Measurements from ENCODE around the gene TEAD4.

The TEAD4 gene

GRCh38 chr12:2949411-2949810 is 9.8 kb upstream of the TEAD4 start:
- H3K27me3 Mint-ChIP-seq: peaks cover 3% of the 10 kb centered on the region
- no peak overlapping the region for H3K4me3 Mint-ChIP-seq
- no peaks in the 10 kb centered on the region for H3K4me1 Mint-ChIP-seq (ENCODE audit: low read depth)
- H3K27ac Mint-ChIP-seq: no peak overlapping the region
- H3K36me3 Mint-ChIP-seq (ENCODE audit: low read depth): no peaks in the 10 kb centered on the region
- H3K9me3 Mint-ChIP-seq: no peaks in the 10 kb centered on the region

DNA sequence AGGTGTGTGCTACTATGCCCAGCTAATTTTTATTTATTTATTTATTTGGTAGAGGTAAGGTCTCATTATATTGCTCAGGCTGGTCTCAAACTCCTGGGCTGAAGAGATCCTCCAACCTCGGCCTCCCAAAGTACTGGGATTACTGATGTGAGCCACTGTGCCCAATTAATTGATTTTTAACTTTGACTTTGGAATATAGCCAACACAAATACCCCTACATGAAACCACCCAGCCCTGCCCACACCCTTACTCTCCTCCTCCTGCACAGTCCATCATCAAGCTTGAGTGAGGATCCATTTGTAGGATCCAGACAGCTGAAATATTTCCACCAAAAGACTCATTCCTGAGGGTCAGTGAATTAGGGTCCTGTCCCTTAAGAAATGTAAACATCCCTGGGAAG is 3.3 kb upstream of the TEAD4 start:
- no peak overlapping the region for H3K4me3 Mint-ChIP-seq
- no peaks in the 10 kb centered on the region for H3K36me3 Mint-ChIP-seq (ENCODE audit: low read depth)
- peaks cover 19% of the 10 kb centered on the region for H3K4me1 Mint-ChIP-seq (ENCODE audit: low read depth)
- no peak overlapping the region for H3K27ac Mint-ChIP-seq
- peaks cover 35% of the 10 kb centered on the region for H3K27me3 Mint-ChIP-seq
- no peaks in the 10 kb centered on the region for H3K9me3 Mint-ChIP-seq

- Mint-ChIP-seq H3K27me3 (peaks cover 51% of the 10 kb centered on the region), H3K36me3 (ENCODE audit: low read depth) (no peaks in the 10 kb centered on the region), H3K27ac (no peak overlapping the region), H3K4me3 (peak overlapping the region; percentile 77), H3K4me1 (ENCODE audit: low read depth) (peaks cover 21% of the 10 kb centered on the region), H3K9me3 (no peaks in the 10 kb centered on the region)
These were observed 1.3 kb upstream of the TEAD4 start for GRCh38 chr12:2957816-2958431.

DNA sequence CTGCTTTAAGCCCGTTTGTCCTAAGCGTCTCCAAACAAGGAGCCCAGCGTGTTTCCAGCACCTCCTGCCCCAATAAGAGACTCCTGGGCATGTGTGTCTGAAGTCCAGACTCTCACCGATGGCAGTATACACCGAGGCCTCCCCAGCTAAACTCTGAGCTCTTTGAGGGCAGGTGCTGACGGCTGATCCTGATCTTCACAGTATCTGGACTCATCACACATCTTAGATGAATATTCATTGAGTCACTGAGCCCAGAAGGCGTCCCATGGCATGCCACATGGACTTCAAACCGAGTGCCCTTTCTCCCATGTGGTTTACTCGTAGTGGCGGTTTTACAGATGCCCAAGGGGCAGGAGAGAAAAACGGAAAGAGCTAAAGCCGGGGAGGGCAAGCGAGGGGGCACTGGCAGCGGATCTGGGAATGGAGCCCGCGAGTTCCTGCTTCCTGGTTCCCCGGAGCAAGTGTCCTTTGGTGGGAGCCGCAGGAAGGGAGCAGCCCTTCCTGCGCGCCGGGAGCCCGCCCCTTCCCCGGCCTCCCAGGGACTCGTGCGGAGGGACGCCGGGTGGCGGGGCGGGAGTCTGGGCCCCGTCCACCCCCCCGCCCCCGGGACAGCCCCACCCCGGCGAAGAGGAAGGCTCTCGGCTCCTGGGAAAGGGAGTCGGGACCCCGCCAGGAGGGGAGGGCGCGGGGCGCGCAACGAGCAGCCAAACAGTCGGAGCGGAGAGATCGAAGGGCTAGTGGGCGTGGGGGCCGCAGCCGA is 585 bp upstream of the TEAD4 start:
- Mint-ChIP-seq H3K27ac (no peak overlapping the region), H3K4me3 (peak overlapping the region; percentile 77), H3K4me1 (ENCODE audit: low read depth) (peaks cover 21% of the 10 kb centered on the region), H3K9me3 (no peaks in the 10 kb centered on the region), H3K27me3 (peaks cover 51% of the 10 kb centered on the region), H3K36me3 (ENCODE audit: low read depth) (no peaks in the 10 kb centered on the region)

GRCh38 chr12:2959505-2960389 is 550 bp downstream of the TEAD4 start:
- H3K9me3 Mint-ChIP-seq: no peaks in the 10 kb centered on the region
- H3K4me3 Mint-ChIP-seq: peak overlapping the region; percentile 64
- H3K27ac Mint-ChIP-seq: no peak overlapping the region
- peaks cover 55% of the 10 kb centered on the region for H3K27me3 Mint-ChIP-seq
- H3K4me1 Mint-ChIP-seq (ENCODE audit: low read depth): peaks cover 21% of the 10 kb centered on the region
- no peaks in the 10 kb centered on the region for H3K36me3 Mint-ChIP-seq (ENCODE audit: low read depth)

GRCh38 chr12:2960390-2960956 is 1.3 kb downstream of the TEAD4 start:
- H3K4me3 Mint-ChIP-seq: peak overlapping the region; percentile 64
- H3K4me1 Mint-ChIP-seq (ENCODE audit: low read depth): peaks cover 21% of the 10 kb centered on the region
- H3K9me3 Mint-ChIP-seq: no peaks in the 10 kb centered on the region
- no peak overlapping the region for H3K27ac Mint-ChIP-seq
- H3K36me3 Mint-ChIP-seq (ENCODE audit: low read depth): no peaks in the 10 kb centered on the region
- peaks cover 55% of the 10 kb centered on the region for H3K27me3 Mint-ChIP-seq

DNA sequence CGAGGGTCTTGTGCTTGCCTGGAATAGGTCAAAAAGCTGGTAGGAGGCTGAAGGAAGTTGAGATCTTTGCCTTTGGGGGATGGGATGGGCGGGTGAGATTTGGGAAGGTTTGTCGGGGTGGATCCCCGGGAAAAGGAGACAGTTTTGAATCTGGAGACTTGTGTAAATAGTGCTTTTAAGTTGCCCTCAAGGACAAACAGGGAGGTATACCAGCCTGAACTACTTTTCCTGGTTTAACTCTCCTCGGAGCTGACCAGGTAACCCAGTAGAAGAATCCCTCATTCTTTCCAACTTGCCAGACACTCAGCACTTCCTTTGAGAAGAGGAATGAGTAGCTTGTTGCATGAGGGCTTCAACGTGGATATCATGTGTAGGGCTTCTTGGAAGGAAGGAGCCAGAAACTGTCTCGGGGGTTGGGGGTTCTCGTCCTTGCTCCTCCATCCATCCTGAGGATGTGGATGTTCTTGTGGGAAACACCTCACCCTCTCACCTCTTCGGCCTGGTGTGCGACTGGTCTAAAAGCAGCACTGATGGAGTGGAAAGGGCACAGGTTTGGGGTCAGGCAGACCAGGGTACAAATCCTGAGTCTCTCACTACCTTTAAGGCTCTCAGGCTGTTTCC is 1.9 kb downstream of the TEAD4 start:
- Mint-ChIP-seq H3K4me1 (ENCODE audit: low read depth) (peaks cover 21% of the 10 kb centered on the region), H3K27ac (no peak overlapping the region), H3K4me3 (peak overlapping the region; percentile 64), H3K36me3 (ENCODE audit: low read depth) (no peaks in the 10 kb centered on the region), H3K27me3 (peaks cover 56% of the 10 kb centered on the region), H3K9me3 (no peaks in the 10 kb centered on the region)

GRCh38 chr12:2961705-2962104 is 2.5 kb downstream of the TEAD4 start:
- Mint-ChIP-seq H3K36me3 (ENCODE audit: low read depth) (no peaks in the 10 kb centered on the region), H3K27me3 (peaks cover 52% of the 10 kb centered on the region), H3K4me3 (no peak overlapping the region), H3K4me1 (ENCODE audit: low read depth) (peaks cover 21% of the 10 kb centered on the region), H3K9me3 (no peaks in the 10 kb centered on the region), H3K27ac (no peak overlapping the region)

- no peak overlapping the region for H3K27ac Mint-ChIP-seq
- peaks cover 17% of the 10 kb centered on the region for H3K4me1 Mint-ChIP-seq (ENCODE audit: low read depth)
- H3K36me3 Mint-ChIP-seq (ENCODE audit: low read depth): no peaks in the 10 kb centered on the region
- H3K9me3 Mint-ChIP-seq: no peaks in the 10 kb centered on the region
- peaks cover 40% of the 10 kb centered on the region for H3K27me3 Mint-ChIP-seq
- no peak overlapping the region for H3K4me3 Mint-ChIP-seq
These were observed 4.1 kb downstream of the TEAD4 start for GRCh38 chr12:2963154-2963759.

DNA sequence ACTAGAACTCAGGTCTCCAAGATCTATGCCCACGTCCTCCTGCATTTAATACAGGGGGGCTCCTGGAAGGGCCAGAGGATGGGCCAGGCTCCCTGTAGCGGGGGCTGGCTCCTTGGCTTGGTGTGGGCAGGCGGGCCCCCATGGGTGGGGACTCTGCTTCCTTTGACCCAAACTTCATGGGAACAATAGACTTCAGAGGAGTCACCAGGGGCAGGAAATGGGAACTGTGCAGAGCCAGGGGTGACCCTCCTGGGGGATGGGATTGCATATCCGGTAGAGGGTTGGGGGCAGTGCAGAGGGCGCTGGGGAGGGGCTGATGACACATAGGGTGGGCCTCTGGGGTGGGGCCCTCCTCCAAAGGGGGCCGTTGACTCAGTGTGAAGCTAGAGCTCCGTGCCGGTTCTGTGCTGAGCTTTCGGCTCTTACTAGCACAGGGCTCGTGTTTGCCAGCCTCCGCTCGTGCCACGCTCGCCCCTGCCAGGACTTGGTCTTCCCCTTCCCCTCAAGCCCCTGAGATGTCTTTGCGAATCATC is 4.6 kb downstream of the TEAD4 start:
- H3K27me3 Mint-ChIP-seq: peaks cover 35% of the 10 kb centered on the region
- H3K4me1 Mint-ChIP-seq (ENCODE audit: low read depth): peaks cover 12% of the 10 kb centered on the region
- no peak overlapping the region for H3K4me3 Mint-ChIP-seq
- no peak overlapping the region for H3K27ac Mint-ChIP-seq
- H3K9me3 Mint-ChIP-seq: no peaks in the 10 kb centered on the region
- H3K36me3 Mint-ChIP-seq (ENCODE audit: low read depth): no peaks in the 10 kb centered on the region

DNA sequence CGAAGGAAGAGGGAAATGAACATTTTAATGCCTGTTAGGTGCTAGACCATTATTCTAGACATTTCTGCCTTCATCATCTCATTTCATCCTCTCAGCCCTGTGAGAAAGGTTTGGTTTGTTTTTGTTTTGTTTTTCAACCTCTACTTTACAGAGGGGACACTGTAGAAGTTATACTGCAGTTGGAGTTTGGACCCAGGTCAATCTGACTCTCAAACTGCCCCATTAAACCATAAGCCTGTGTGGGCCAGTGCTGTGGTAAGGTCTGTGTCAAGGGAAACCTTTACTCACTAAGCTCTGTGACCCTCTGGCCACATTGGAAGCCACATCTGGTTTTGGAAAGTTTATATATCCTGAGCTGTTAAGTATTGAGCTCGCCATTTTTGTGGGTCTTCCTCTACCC is 8.5 kb downstream of the TEAD4 start:
- Mint-ChIP-seq H3K9me3 (no peaks in the 10 kb centered on the region), H3K4me1 (ENCODE audit: low read depth) (no peaks in the 10 kb centered on the region), H3K36me3 (ENCODE audit: low read depth) (no peaks in the 10 kb centered on the region), H3K27me3 (peaks cover 11% of the 10 kb centered on the region), H3K27ac (no peak overlapping the region), H3K4me3 (no peak overlapping the region)

DNA sequence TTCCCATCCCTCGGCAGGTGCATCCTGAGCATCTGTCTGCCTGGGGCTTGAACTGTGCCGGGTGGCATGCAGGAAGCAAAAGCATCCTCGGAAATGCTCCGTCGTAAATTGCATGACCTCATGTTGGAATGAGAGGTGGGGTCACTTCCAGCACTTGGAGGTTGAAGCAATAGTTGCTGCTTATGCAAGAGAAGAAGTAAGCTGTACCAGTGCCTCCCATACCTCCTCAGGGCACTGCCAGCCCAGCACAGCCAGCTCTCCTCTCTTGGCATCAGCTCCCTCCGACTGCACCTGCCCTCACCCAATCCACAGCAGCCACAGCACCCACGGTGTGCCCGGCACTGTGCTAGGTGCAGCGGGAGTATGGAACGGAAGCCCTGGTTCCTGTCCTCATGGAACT is 11.5 kb downstream of the TEAD4 start:
- Mint-ChIP-seq H3K27me3 (peaks cover 13% of the 10 kb centered on the region), H3K36me3 (ENCODE audit: low read depth) (no peaks in the 10 kb centered on the region), H3K9me3 (no peaks in the 10 kb centered on the region)

GRCh38 chr12:2973566-2973965 is 14.4 kb downstream of the TEAD4 start:
- H3K9me3 Mint-ChIP-seq: no peaks in the 10 kb centered on the region
- H3K36me3 Mint-ChIP-seq (ENCODE audit: low read depth): no peaks in the 10 kb centered on the region
- no peaks in the 10 kb centered on the region for H3K4me1 Mint-ChIP-seq (ENCODE audit: low read depth)
- H3K4me3 Mint-ChIP-seq: no peak overlapping the region
- H3K27me3 Mint-ChIP-seq: peaks cover 8% of the 10 kb centered on the region
- H3K27ac Mint-ChIP-seq: no peak overlapping the region

More for the DNA sequence above, 11.5 kb downstream of the TEAD4 start:
- Mint-ChIP-seq H3K4me3 (no peak overlapping the region), H3K4me1 (ENCODE audit: low read depth) (no peaks in the 10 kb centered on the region), H3K27ac (no peak overlapping the region)

DNA sequence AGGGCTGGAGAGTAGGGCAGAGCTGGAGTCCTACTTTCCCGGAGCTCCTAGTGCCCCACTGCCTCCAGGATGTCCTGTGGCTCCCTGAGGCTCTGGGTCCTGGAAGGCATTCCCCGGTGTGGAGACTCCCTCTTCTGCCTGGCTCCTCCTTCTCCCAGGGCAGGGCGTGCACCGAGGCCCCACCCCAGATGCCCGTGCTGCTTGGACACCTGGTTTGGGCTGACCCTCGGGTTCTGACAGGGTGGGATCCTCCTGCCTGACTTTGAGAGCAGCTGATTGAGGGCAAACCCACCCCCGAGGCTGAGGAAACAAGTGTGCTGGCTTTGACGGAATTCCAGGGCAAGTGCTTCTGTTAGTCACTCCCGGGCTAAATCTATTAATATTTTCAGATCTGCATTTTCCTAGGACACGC is 15.4 kb downstream of the TEAD4 start:
- Mint-ChIP-seq H3K4me3 (no peak overlapping the region), H3K4me1 (ENCODE audit: low read depth) (no peaks in the 10 kb centered on the region), H3K27ac (no peak overlapping the region), H3K9me3 (no peaks in the 10 kb centered on the region), H3K27me3 (peaks cover 8% of the 10 kb centered on the region), H3K36me3 (ENCODE audit: low read depth) (no peaks in the 10 kb centered on the region)
